HG03039 (cell line): Measurements from ENCODE around the gene SMPDL3A.
A peak's percentile ranks its signal among the peaks of the same experiment; 100 is the strongest.
"Not testable (repeated sequence)": the region's sequence is repeated elsewhere in the genome, so short reads cannot be mapped to it uniquely, and the experiment has no call there.

Experiments
- ATAC-seq: cut with Tn5 transposase; IDR thresholded peaks from one replicate; pipeline ENCODE4 v1.9.1; 2021; ENCODE audit warnings: mild to moderate bottlenecking, moderate library complexity; ENCODE audit not compliant: unreplicated experiment

The SMPDL3A gene

GRCh38 chr6:122789182-122790027 is at the start of gene SMPDL3A:
TSS of gene SMPDL3A (plus strand) at chr6:122789258. CDS start at chr6:122789347, 89 bp downstream.
- peak; percentile 49 for ATAC-seq

DNA sequence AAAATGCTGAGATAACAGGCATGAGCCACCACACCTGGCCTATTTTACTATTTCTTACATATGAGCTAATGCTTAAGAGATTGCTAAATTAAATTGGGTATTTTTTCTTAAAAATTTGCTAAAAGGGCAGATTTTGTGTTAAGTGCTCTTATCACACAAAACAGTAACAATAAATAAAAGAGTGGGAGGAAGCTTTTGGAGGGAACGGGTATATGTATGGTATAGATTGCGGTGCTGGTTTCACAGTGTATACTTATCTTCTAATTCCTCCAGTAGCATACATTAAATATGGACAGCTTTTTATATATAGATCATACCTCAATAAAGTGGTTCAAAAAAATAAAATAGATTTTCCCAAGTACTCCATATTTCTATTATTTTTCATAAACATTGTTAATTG is 49.0 kb upstream of the SMPDL3A start:
- no peak for ATAC-seq

GRCh38 chr6:122740936-122741335 is 48.1 kb upstream of the SMPDL3A start:
- no peak for ATAC-seq

GRCh38 chr6:122744247-122744646 is 44.8 kb upstream of the SMPDL3A start:
- not testable (repeated sequence) for ATAC-seq

DNA sequence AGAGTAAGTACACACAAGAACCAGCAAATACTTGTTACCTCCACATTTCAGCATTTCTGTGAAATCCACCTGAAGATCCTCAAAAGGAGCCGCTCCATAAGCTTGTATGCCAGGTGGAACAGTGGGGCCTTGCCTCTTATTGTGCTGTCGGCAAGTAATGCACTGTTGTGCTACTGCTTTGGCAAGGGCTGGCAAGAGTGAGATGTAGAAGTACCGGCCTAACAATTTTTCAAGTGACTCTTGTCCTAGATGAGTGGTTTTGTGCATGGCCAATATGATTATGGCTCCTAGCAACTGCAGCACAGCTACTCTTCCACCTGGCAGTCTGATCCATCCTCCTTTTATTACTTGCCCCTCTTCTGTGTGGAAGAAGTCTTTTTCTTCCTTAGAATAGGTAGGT is 44.2 kb upstream of the SMPDL3A start:
- ATAC-seq: not testable (repeated sequence)

DNA sequence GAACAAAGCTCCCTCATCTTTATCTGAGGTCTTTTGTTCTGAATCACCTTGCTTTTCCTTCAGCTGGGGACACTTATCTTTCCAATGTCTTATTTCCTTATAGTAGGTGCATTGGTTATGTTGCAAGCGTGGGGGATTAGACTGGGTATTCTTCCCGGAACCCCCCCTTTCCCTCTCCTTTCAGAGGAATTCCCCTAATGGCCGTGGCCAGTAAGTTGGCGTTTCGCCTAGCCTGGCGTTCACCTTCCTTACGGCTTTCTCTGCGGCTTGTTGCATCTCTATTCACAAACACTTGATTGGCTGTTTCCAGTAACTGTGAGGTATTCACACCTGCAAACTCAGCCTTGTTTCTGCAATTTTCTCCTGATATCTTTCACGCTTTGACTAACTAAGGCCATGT is 42.4 kb upstream of the SMPDL3A start:
- no peak for ATAC-seq

- ATAC-seq: no peak
These were observed 41.5 kb upstream of the SMPDL3A start for GRCh38 chr6:122747573-122747972.

- ATAC-seq: not testable (repeated sequence)
These were observed 40.1 kb upstream of the SMPDL3A start for GRCh38 chr6:122748945-122749344.

- ATAC-seq: no peak
These were observed 39.5 kb upstream of the SMPDL3A start for GRCh38 chr6:122749451-122750050.

DNA sequence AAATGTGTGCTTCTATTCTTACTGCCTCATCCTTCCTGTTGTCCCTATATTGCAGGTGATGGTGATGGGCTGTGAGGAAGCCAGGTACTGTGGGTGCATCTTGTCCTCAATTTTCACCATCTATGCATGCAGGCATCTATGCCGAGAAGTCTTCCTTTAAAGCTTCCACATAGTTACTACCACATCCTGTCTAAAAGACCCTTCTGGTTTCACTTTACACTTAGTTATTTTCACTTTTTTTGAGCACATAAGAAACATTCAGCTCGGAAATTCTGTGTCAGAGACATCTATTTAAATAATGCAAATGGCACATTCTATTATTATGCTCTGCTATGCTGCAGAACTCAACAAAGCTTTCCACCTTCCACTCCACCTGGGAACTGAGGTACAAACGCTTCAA is 37.7 kb upstream of the SMPDL3A start:
- peak; percentile 73 for ATAC-seq

DNA sequence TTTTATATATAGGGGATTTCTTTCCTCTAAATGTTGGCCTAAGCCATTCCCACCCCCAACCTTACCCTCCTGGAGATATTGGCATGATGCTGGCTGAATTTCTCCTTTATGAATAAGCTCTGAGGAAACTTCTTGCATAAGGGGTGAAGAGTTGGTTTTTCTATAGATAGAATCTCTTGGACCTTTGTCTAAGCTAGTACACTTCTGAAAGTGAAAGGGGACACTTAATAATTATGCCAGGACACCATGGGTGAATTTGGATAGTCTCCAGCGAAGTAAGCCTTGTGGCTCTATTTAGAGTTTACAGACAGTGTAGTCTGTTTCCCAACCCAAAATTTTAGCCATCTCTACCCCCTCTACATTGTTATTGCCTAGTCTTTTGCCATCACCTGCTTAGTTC is 36.6 kb upstream of the SMPDL3A start:
- ATAC-seq: no peak

DNA sequence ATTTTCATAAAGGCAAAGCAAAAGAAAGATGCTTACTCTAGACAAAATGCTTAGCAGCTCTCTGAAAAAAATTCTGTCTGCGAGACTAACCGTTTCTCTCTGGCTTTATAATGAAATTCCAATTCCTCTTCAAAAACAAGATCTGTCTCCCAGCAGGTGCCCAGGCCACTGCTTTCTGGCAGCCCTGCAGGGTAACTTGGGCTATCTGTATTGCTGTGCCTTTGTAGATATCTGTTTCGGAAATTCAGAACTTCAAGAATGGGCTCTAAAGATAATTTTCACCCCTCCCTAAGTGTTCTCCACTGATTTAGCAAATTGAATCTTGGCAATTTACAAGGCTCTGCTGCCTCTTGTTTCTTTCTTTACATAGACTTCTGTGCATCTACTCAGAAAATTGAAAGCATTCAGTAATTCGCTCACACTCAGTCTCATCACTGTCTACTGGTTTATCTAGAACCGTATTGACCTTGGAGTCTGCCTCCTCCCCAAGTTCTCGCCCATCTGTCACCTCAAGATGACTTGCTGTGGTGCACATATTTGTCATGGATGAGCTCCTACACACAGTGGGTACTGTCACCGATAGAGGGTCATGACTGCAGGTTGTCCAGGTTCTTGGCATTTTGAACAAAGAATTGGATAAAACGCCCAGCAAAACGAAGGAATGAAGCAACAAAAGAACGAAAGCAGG is 35.9 kb upstream of the SMPDL3A start:
- ATAC-seq: no peak

DNA sequence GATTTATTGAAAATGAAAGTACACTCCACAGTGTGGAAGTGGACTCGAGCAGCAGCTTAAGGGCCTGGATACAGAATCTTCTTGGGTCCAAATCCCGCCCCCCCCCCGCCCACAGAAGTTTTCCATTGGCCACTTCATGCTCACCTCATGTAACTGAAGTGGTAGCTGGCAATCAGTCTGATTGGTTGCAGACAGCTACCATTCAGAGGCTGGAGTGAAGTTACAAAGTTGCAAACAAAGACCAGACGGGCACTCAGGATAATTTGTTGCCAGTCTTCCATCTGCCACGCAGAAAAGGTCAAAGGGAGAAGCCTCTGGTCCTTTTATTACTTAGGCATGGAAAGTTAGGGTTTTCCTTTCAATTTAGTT is 35.4 kb upstream of the SMPDL3A start:
- ATAC-seq: no peak

GRCh38 chr6:122754191-122754731 is 34.8 kb upstream of the SMPDL3A start:
- ATAC-seq: no peak

- ATAC-seq: no peak
These were observed 33.2 kb upstream of the SMPDL3A start for GRCh38 chr6:122755901-122756300.

- ATAC-seq: peak; percentile 99
These were observed 30.1 kb upstream of the SMPDL3A start for GRCh38 chr6:122758927-122759334.

DNA sequence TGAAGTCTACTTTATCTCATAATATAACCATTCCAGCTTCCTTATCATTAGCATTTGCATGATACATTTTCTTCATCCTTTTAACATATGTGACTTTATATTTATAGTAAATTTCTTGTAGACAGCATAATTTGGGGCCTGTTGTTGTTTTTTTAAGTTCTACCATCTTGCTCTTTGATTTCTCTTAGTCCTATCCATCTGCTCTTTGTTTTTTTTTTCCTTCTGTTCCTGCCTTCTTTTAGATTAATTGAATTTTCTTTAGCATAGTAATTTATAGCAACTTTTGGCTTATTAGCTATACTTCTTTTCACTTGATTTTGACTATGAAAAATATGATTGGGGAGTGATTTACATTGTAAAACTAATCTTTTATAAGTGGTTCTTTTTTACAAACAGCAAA is 28.7 kb upstream of the SMPDL3A start:
- ATAC-seq: no peak

GRCh38 chr6:122766256-122766655 is 22.8 kb upstream of the SMPDL3A start:
- no peak for ATAC-seq

DNA sequence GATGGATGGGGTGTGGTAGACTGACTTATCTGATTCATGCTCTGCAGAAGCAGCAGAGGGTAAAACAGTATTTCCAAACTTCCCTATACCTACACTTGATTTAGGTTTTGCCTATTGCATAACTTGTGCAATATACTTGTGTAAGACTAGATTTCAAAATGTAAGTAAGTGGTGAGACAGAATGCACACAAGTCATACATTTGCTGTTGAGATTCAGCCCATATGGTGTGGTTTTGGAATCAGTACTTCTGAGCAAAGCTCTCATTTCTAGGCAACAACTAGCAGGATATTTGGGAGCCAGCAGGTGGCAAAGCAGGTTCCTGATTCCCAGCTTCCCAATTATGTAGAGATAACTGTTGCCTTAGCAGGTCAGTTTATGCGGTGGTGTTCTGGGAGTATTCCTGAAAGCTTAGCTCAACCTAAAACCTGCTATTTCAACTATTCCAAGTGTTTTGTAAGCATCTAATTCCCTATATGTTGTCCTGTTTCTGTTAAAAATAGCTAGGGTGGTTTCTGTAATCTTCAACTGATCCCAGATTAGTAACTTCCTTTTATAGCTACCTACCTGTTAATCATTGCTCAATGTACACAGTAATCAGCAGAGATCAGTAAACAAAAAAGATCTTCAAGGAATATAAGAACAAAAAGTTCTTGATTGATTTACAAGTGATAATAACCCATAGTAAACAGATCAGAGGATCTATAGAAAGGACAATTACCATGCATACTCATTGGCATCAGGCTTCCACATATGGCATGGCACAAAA is 18.0 kb upstream of the SMPDL3A start:
- no peak for ATAC-seq

- ATAC-seq: no peak
These were observed 16.2 kb upstream of the SMPDL3A start for GRCh38 chr6:122772724-122773415.
